Measurements from ENCODE around the gene TGOLN2.
"Not testable (repeated sequence)": the region's sequence is repeated elsewhere in the genome, so short reads cannot be mapped to it uniquely, and the experiment has no call there.

TGOLN2 gene

DNA sequence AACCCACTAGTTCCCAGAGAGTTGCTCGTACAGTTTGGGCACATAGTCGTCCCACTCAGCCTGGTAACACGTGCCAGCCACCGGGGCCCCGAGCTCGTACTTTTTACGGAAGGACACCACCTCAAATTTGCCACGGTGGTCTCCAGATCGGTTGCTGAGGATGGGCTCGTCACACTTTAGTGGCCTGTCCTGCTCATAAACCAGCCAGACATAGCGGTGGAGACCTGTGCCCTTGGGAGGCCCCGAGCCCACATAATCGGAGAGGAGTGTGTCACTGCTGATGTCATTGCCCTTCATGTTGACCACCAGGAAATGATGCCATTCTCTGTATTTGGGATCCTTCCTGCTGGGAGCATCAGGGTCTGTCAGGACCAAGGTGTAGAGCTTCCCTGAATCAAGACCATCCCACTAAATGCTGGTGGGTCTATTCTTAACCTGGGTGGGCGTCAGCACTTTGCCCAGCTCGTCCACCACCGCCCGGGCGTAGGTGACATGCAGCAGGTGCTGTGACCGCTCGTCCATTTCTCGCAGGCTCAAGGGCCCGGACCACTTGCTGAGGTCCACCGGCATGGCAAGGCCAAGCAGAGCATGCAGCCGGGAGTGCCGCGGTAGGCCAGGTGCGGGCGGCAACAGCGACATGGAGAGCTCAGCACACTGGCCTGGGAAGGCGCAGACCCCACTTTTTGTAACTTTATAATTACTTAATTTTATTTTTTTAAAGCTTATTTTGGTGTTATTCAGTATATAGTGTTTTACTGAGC lies 13.7 kb upstream of the TGOLN2 start:
- ChIA-PET POLR2A (no interaction called here), CTCF (interaction anchor here (0.8 to 1.2 kb wide), 3 partner anchors 8 to 13 kb away, joined by 3 read pairs; partner anchors contain the start of genes ELMOD3 and RETSAT)
- no peak for TF ChIP-seq CTCF (IDR thresholded peaks at IDR 0.05; ENCODE audit: control extremely low read depth, extremely low read depth, low read depth, missing control alignments)
- DNase-seq (ENCODE audit: extremely low spot score): no peak

DNA sequence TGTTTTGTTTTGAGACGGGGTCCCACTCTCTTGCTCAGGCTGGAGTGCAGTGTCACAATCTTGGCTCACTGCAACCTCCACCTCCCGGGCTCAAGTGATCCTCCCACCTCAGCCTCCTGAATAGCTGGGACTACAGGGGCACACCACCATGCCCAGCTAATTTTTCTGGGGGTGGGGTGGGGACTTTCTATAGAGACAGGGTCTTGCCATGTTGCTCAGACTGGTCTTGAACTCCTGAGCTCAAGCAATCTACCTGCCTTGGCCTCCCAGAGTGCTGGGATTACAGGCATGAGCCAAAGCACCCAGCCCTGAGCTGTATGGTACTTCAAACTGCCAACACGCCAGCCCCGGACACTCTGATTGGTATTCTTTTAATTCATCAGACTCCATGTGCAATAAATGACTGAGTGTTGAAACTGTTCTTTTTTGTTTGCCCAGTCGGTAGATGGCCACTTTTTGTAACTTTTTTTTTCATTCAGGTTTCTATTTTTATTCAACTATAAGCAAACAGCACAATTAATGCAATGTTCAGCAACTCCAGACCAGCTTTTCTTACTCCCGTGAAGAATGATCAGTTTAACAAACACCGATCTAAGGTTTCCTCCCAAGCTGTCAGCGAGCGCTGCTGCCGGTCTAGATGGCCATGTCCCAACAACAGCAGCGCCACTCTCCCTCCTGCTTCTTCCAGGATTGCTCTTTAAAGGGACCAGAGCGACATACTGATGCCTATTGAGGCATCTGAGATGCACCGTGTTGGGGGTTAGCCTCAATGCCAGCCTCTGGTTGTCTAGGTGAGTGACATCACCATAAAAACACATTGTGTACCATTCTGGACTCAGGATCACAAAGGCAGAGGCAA lies 12.5 kb upstream of the TGOLN2 start:
- DNase-seq (ENCODE audit: extremely low spot score): no peak
- ChIA-PET POLR2A (no interaction called here), CTCF (interaction anchor here (0.7 to 0.8 kb wide), 3 partner anchors 12 to 40 kb away, joined by 3 to 4 read pairs (median 3); partner anchors contain the start of gene TGOLN2)
- TF ChIP-seq CTCF (IDR thresholded peaks at IDR 0.05; ENCODE audit: control extremely low read depth, extremely low read depth, low read depth, missing control alignments): no peak

DNA sequence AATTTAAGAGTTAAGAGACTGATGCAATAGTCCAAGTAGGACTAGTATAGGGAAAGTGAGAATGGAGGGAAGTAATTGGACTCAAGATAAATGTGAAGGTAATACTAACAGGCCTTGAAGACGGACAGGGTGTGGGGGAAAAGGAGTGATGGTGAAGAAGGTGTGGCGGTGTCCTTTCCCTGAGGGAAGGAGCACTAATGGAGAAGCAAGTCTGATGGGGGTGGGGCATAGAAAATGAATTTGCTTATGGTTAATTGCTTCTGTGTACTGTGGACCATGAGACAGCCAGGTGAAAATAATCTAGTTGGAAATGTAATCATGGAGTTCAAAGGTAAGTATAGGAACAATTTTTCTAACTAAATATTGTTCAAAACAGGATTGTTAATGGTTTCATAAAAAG lies 7.1 kb upstream of the TGOLN2 start:
- POLR2A ChIA-PET: no interaction called here
- CTCF ChIA-PET: interaction anchor here (1.3 to 1.5 kb wide), 2 partner anchors 9 to 12 kb away, joined by 3 read pairs; no protein-coding TSS in a partner anchor
- no peak for DNase-seq (ENCODE audit: extremely low spot score)
- TF ChIP-seq CTCF (IDR thresholded peaks at IDR 0.05; ENCODE audit: control extremely low read depth, extremely low read depth, low read depth, missing control alignments): no peak

DNA sequence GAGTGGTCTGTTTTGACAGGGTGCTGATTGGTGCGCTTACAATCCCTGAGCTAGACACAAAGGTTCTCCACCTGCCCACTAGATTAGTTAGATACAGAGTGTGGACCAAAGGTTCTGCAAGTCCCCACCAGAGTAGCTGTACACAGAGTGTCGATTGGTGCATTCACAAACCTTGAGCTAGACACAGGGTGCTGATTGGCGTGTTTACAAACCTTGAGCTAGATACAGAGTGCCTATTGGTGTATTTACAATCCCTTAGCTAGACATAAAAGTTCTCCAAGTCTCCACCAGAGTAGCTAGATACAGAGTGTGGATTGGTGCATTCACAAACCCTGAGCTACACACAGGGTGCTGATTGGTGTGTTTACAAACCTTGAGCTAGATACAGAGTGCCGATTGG lies 6.1 kb upstream of the TGOLN2 start:
- POLR2A ChIA-PET; DNase-seq (ENCODE audit: extremely low spot score): not testable (repeated sequence)
- CTCF ChIA-PET: interaction anchor here (1.0 to 1.1 kb wide), 2 partner anchors 8 to 316 kb away, joined by 3 read pairs; no protein-coding TSS in a partner anchor

DNA sequence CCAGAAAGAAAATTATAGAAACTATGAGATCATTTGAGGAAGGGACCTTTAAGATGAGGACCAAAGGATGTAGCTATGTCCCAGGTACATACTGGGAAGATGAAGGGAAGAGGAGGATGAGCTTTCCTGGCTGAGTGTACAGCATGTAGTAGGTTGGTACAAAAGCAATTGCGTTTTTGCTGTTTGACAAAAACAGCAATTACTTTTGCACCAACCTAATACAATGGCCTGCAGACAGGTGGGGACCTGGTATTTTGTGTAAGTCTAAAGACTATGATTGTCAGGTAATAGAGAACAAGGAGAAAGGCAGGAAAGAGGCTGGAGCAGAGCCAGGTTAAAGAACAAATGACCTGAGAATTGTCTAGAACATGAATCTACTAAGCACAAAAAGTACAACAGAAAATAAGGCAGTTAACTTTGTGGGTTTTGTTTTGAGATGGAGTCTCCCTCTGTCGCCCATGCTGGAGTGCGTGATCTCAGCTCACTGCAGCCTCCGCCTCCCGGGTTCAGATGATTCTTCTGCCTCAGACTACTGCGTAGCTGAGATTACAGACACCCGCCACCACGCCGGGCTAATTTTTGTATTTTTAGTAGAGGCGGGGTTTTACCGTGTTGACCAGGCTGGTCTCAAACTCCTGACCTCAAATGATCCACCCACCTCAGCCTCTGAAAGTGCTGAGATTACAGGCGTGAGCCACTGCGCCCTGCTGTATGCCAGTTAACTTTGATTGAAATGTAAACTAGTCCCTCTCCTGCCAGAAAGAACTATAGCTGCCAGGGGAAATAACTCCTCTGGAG lies 3.2 kb upstream of the TGOLN2 start:
- POLR2A ChIA-PET: no interaction called here
- DNase-seq (ENCODE audit: extremely low spot score): no peak
- CTCF ChIA-PET: interaction anchor here (1.0 to 1.6 kb wide), 4 partner anchors 9 to 221 kb away, joined by 3 to 4 read pairs (median 4); no protein-coding TSS in a partner anchor
- no peak for TF ChIP-seq CTCF (IDR thresholded peaks at IDR 0.05; ENCODE audit: control extremely low read depth, extremely low read depth, low read depth, missing control alignments)

DNA sequence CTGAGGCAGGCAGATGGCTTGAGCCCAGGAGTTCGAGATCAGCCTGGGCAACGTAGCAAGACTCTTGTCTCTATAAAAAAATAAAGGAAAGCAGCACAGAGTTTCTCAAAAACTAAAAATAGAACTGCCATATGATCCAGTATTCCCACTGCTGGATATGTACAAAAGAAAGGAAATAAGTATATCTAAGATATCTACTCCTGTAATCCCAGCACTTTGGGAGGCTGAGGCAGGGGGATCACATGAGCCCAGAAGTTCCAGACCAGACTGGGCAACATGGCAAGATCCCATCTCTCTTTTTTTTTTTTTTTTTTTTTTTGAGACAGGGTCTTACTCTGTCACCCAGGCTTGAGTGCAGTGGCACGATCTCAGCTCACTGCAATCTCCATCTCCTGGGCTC lies 1.9 kb upstream of the TGOLN2 start:
- CTCF ChIA-PET: interaction anchor here (1.4 kb wide), 1 partner anchor 222 kb away, joined by 3 read pairs; no protein-coding TSS in a partner anchor
- DNase-seq (ENCODE audit: extremely low spot score); POLR2A ChIA-PET: not testable (repeated sequence)

GRCh38 chr2:85329181-85329651 lies 1.4 kb upstream of the TGOLN2 start:
- no peak for TF ChIP-seq CTCF (IDR thresholded peaks at IDR 0.05; ENCODE audit: control extremely low read depth, extremely low read depth, low read depth, missing control alignments)
- ChIA-PET CTCF (no interaction called here), POLR2A (interaction anchor here (1.5 kb wide), 1 partner anchor 223 kb away, joined by 4 read pairs; no protein-coding TSS in a partner anchor)
- no peak for DNase-seq (ENCODE audit: extremely low spot score)

All from GM10248 (cell line).